HTR-8/SVneo (cell line): ENCODE results near the gene KRTAP20-4.

Source experiments
- DNase-seq: peaks from one replicate; pipeline ENCODE4 v3.0.0; 2011; ENCODE audit warnings: low spot score, mixed read lengths; ENCODE audit not compliant: insufficient read length
- FAIRE-seq: peaks from 2 replicates; lab custom pipeline; 2011; peaks lifted over from hg19 to GRCh38; lab: Jason Lieb, UNC

Gene KRTAP20-4

GRCh38 chr21:30642564-30642963 is 22.1 kb downstream of the KRTAP20-4 start, which contains the start of gene KRTAP20-3:
Gene KRTAP20-3 (plus strand): TSS chr21:30642864.
- FAIRE-seq (no peak), DNase-seq (no peak)

DNA sequence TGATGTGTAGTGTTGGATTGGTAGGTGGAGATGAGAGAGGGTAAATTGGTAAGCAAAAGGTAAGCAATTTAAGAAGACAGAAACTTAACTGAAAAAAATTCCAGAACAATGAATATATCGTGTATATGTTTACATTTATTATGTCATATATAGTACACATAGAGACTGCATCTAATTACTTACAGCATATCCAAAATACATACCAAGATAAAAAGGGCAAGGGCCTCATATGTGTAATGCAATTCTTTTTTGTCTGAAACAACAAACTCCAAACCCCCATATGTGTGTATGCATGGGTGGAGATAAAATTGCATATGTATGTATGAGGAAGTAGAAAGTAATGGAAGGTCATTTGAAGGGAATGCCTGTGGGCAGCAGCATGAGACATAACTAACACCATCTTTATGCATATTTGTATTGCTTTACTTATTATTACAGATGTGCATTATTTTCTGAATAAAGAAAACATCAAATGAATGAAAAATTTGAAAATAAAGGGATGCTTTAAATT is 26.5 kb downstream of the KRTAP20-4 start:
- FAIRE-seq (no peak), DNase-seq (no peak)

GRCh38 chr21:30652891-30653290 is 32.5 kb downstream of the KRTAP20-4 start:
- FAIRE-seq (no peak), DNase-seq (no peak)

DNA sequence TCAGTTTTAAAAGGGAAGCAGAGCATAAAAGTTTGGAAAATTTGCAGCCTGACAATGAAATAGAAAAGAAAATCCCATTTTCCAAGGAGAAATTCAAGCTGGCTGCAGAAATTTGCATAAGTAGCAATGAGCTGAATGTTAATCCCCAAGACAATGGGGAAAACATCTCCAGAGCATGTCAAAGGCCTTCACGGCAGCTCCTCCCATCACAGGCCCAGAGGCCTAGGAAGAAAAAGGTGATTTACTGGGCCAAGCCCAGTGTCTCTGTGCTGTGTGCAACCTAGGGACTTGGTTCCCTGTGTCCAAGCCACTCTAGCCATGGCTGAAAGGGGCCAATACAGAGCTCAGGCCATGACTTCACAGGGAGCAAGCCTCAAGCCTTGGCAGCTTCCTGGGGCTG is 48.3 kb downstream of the KRTAP20-4 start:
- no peak for FAIRE-seq
- DNase-seq, result no peak
